Natural killer cell (primary cell): ENCODE measurements around the gene CERS6. TPM values are rescaled to one million over a fixed set of nuclear protein-coding genes. Genes with fewer than 3 reads are reported as not detected.

Source experiments
- ATAC-seq, 3 donors: fragments of 150-1000 bp in 2 of 3; fragments of 200-7000 bp in 1 of 3; cut with Tn5 transposase; 1 replicate in 1 of 3; 2 replicates in 2 of 3; pipeline ENCODE4 v1.10.0; 2021; ENCODE audit warnings: mild to moderate bottlenecking in 2 of 3, moderate library complexity in 2 of 3
- DNase-seq, 2 donors: peaks; one replicate each; pipeline versions ENCODE4 v3.0.0 to v3.0.0-alpha.2; 2013 to 2021; ENCODE audit warnings: mixed read lengths in 1 of 2
- H3K27ac ChIP-seq: one replicate; pipeline ENCODE4 v1.5.1; 2013; ENCODE audit warnings: mild to moderate bottlenecking, low read length
- H3K27me3 ChIP-seq: one replicate; pipeline ENCODE4 v1.6.1; 2013; ENCODE audit warnings: low read length; ENCODE audit not compliant: control insufficient read depth, insufficient read depth
- H3K36me3 ChIP-seq: one replicate; pipeline ENCODE4 v1.6.1; 2013; ENCODE audit warnings: low read length; ENCODE audit not compliant: control insufficient read depth, insufficient read depth
- H3K4me1 ChIP-seq: one replicate; pipeline ENCODE4 v1.6.1; 2013; ENCODE audit warnings: low read length; ENCODE audit not compliant: control insufficient read depth, insufficient read depth
- H3K4me3 ChIP-seq: one replicate; pipeline ENCODE4 v1.5.1; 2013; ENCODE audit warnings: low read length
- H3K9me3 ChIP-seq: one replicate; pipeline ENCODE4 v1.6.1; 2013; ENCODE audit warnings: low read length; ENCODE audit not compliant: control insufficient read depth, insufficient read depth
- H3K27ac Mint-ChIP-seq, 2 donors: one replicate each; pipeline ENCODE4 v1.8.0; 2022; ENCODE audit warnings: mild to moderate bottlenecking in 2 of 2, mixed read lengths in 2 of 2, moderate library complexity in 1 of 2
- H3K27me3 Mint-ChIP-seq, 2 donors: one replicate each; pipeline ENCODE4 v1.8.0; 2022; ENCODE audit warnings: low read depth in 2 of 2, mixed read lengths in 2 of 2
- H3K36me3 Mint-ChIP-seq: one replicate; pipeline ENCODE4 v1.8.0; 2022; ENCODE audit warnings: mixed read lengths
- H3K4me1 Mint-ChIP-seq, 2 donors: one replicate each; pipeline ENCODE4 v1.8.0; 2022; ENCODE audit warnings: mixed read lengths in 2 of 2
- H3K4me3 Mint-ChIP-seq: one replicate; pipeline ENCODE4 v1.8.0; 2022; ENCODE audit warnings: mild to moderate bottlenecking, moderate library complexity, mixed read lengths
- H3K9me3 Mint-ChIP-seq, 2 donors: one replicate each; pipeline ENCODE4 v1.8.0; 2022; ENCODE audit warnings: mixed read lengths in 2 of 2
- WGBS: methylation state at CpG from one replicate; pipeline ENCODE4 v1.1.7; 2013; ENCODE audit warnings: missing lambda C conversion rate; ENCODE audit not compliant: insufficient coverage; 5-methylcytosine and 5-hydroxymethylcytosine counted together
- intact Hi-C: fragments of 100-400 bp; cut with micrococcal nuclease; formaldehyde crosslinking; loops from one replicate; pipeline ENCODE4 v1.14.2; 2022
- total RNA-seq, 4 donors: library from RNA; stranded (reverse); fragments of 120-200 nt in 1 of 4; gene quantifications; one replicate each; pipeline versions ENCODE4 v1.2.3 to v1.2.4, GENCODE V29; 2013 to 2022
- TF ChIP-seq, protein P1 (sequence below): fragments of 200-600 bp; IDR thresholded peaks from one replicate; pipeline ENCODE4 v1.8.0; 2022; ENCODE audit warnings: antibody characterized with exemption

The CERS6 gene
- total RNA-seq, 3 donors from 2014 or later (not counting 1 experiment from before 2014, with no cell fraction given), result 9.1 to 13.5 (median 11.8) TPM

DNA sequence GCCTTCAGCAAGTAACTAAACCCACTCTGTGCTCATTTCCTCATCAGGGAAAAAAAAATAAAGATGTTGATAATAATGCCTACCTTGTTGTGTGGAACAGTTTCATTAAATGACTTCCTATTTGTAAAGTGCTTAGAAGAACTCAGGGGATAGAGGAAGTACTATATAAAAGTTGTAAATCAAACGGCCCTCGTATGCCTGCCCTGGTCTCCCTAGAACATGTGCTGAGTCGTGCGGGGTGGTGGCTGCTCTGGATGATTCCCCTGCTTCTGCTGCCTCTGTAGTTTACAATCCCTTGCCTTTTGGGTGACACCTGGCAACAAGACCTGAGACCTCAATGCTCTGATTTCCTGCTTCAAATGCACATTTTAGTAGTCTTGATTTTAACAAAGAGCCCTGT, 170.0 kb downstream of the CERS6 start:
- ATAC-seq (peak in 2 of 3 donors; percentile 33 to 48), DNase-seq (no peak)
- no peaks in the 10 kb centered on the region for H3K9me3 ChIP-seq
- intact Hi-C loops, result no loop called here
- no peak overlapping the region for H3K4me3 ChIP-seq
- H3K27ac ChIP-seq, result no peak overlapping the region
- Mint-ChIP-seq H3K27me3 (no peaks in the 10 kb centered on the region), H3K36me3 (no peaks in the 10 kb centered on the region), H3K4me1 (peaks cover 15 to 31% of the 10 kb centered on the region in 2 donors), H3K4me3 (no peak overlapping the region), H3K27ac (peak overlapping the region; percentile 5 to 38), H3K9me3 (no peaks in the 10 kb centered on the region)
- no peaks in the 10 kb centered on the region for H3K4me1 ChIP-seq
- 26% methylated on average over 4 of the region's 4 CpGs for WGBS
- TF ChIP-seq, protein P1, sequence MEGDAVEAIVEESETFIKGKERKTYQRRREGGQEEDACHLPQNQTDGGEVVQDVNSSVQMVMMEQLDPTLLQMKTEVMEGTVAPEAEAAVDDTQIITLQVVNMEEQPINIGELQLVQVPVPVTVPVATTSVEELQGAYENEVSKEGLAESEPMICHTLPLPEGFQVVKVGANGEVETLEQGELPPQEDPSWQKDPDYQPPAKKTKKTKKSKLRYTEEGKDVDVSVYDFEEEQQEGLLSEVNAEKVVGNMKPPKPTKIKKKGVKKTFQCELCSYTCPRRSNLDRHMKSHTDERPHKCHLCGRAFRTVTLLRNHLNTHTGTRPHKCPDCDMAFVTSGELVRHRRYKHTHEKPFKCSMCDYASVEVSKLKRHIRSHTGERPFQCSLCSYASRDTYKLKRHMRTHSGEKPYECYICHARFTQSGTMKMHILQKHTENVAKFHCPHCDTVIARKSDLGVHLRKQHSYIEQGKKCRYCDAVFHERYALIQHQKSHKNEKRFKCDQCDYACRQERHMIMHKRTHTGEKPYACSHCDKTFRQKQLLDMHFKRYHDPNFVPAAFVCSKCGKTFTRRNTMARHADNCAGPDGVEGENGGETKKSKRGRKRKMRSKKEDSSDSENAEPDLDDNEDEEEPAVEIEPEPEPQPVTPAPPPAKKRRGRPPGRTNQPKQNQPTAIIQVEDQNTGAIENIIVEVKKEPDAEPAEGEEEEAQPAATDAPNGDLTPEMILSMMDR, result no peak
- H3K36me3 ChIP-seq, result no peaks in the 10 kb centered on the region
- H3K27me3 ChIP-seq, result no peaks in the 10 kb centered on the region

DNA sequence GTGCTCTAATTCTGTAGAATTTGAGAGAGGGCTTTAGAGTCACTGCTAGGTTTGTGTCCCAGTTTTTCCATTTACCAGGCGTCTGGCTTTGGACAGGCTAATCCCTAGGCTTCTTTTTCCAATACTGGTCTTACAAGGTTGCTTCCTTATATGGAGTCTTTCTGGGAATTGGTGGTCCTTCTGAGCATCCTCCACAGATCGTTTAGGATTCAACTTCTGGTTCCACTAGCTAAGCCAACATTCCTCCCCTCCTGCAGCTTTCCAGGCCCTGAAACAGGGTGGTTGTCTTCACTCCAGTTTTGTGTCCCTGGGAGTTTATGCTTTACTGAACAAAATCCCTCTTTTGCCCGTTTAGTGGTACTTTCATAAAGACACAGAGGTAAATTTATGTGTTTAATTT, 170.6 kb downstream of the CERS6 start:
- no peak overlapping the region for H3K4me3 Mint-ChIP-seq
- Histone ChIP-seq H3K4me3 (no peak overlapping the region), H3K4me1 (no peaks in the 10 kb centered on the region), H3K9me3 (no peaks in the 10 kb centered on the region), H3K36me3 (no peaks in the 10 kb centered on the region), H3K27me3 (no peaks in the 10 kb centered on the region), H3K27ac (no peak overlapping the region)
- no peak for DNase-seq
- peaks cover 15 to 31% of the 10 kb centered on the region in 2 donors for H3K4me1 Mint-ChIP-seq
- H3K27me3 Mint-ChIP-seq, result no peaks in the 10 kb centered on the region
- 100% methylated on average over 3 of the region's 3 CpGs for WGBS
- H3K36me3 Mint-ChIP-seq, result no peaks in the 10 kb centered on the region
- H3K9me3 Mint-ChIP-seq, result no peaks in the 10 kb centered on the region
- TF ChIP-seq, protein P1, result no peak
- ATAC-seq, result no peak
- intact Hi-C loops, result no loop called here
- peak overlapping the region; percentile 5 to 38 for H3K27ac Mint-ChIP-seq

- H3K9me3 ChIP-seq, result no peaks in the 10 kb centered on the region
- no peaks in the 10 kb centered on the region for H3K27me3 Mint-ChIP-seq
- no peak overlapping the region for H3K4me3 ChIP-seq
- no peak for DNase-seq
- H3K36me3 Mint-ChIP-seq, result no peaks in the 10 kb centered on the region
- no peak overlapping the region for H3K4me3 Mint-ChIP-seq
- intact Hi-C loops, result no loop called here
- ATAC-seq, result no peak
- peak overlapping the region in 1 of 2 donors; percentile 17 for H3K27ac Mint-ChIP-seq
- H3K27me3 ChIP-seq, result no peaks in the 10 kb centered on the region
- no peak overlapping the region for H3K27ac ChIP-seq
- H3K4me1 ChIP-seq, result no peaks in the 10 kb centered on the region
- no peaks in the 10 kb centered on the region for H3K36me3 ChIP-seq
- 23% methylated on average over 7 of the region's 7 CpGs for WGBS
- TF ChIP-seq, protein P1, result no peak
- no peaks in the 10 kb centered on the region for H3K9me3 Mint-ChIP-seq
- peaks cover 16 to 28% of the 10 kb centered on the region in 2 donors for H3K4me1 Mint-ChIP-seq
These were observed 176.6 kb downstream of the CERS6 start for GRCh38 chr2:168632709-168633121.

DNA sequence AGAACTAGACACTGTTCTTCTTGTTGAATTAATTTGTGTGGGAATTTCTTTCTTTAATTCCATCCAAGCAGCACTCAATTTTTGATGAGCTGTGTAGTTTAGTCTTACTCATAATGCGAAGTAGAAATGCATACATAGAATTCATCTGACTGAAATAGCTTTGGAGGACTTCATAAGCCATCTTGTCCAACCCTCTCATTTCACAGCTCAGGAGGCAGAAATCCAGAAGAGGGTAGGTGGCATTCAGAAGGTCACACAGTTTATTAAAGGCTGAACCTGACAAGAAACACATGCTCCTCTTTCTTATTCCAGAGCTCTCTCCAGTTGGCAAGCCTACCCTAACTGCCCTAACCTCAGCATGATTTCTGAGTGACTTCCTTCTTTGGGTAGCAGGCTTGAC, 177.1 kb downstream of the CERS6 start:
- 83% methylated on average over 1 of the region's 1 CpG for WGBS
- Mint-ChIP-seq H3K4me1 (peaks cover 11 to 28% of the 10 kb centered on the region in 2 donors), H3K27me3 (no peaks in the 10 kb centered on the region), H3K27ac (no peak overlapping the region), H3K4me3 (no peak overlapping the region), H3K36me3 (no peaks in the 10 kb centered on the region), H3K9me3 (no peaks in the 10 kb centered on the region)
- no peak for DNase-seq
- TF ChIP-seq, protein P1, result no peak
- Histone ChIP-seq H3K27me3 (no peaks in the 10 kb centered on the region), H3K4me3 (no peak overlapping the region), H3K27ac (no peak overlapping the region), H3K36me3 (no peaks in the 10 kb centered on the region), H3K9me3 (no peaks in the 10 kb centered on the region), H3K4me1 (no peaks in the 10 kb centered on the region)
- no peak for ATAC-seq
- intact Hi-C loops, result no loop called here
